Keratinocyte (primary cell): ENCODE measurements around the gene PLAAT4.

Source experiments
- EZH2 ChIP-seq: IDR thresholded peaks from one replicate; pipeline ENCODE4 v1.6.1; 2012; ENCODE audit warnings: inconsistent platforms, mild to moderate bottlenecking, low read length, moderate library complexity
- TF ChIP-seq, protein P1 (sequence below), 3 experiments: IDR thresholded peaks in 1 of 3; conservative IDR thresholded peaks in 1 of 3; optimal IDR thresholded peaks in 1 of 3; 2 replicates in 2 of 3; 3 replicates in 1 of 3; pipeline versions ENCODE3 to v1.5.1; 2011; ENCODE audit warnings: low read length in 3 of 3, mild to moderate bottlenecking in 3 of 3, moderate library complexity in 2 of 3, control low read depth in 1 of 3, inconsistent platforms in 1 of 3; ENCODE audit not compliant: insufficient read depth in 2 of 3; ENCODE audit errors: extremely low read depth in 1 of 3

DNA sequence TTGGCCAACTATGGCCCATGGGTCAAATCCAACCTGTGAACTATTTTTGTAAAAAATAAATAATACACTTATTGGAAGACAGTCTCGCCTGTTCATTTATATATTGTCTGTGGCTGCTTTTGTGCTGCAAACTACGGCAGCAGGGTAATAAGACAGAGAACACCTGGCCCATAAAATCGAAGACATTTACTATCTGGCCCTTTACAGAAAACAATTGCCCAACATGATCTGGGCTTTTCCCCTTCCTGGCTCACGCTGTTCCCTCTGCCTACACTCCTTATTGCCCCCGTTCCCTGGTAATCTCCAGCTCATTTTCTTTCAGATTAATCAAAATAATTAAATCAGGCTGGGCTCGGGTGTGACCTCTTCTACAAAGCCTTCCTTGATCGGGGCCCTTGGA is 21.0 kb downstream of the PLAAT4 start:
- TF ChIP-seq, protein P1, sequence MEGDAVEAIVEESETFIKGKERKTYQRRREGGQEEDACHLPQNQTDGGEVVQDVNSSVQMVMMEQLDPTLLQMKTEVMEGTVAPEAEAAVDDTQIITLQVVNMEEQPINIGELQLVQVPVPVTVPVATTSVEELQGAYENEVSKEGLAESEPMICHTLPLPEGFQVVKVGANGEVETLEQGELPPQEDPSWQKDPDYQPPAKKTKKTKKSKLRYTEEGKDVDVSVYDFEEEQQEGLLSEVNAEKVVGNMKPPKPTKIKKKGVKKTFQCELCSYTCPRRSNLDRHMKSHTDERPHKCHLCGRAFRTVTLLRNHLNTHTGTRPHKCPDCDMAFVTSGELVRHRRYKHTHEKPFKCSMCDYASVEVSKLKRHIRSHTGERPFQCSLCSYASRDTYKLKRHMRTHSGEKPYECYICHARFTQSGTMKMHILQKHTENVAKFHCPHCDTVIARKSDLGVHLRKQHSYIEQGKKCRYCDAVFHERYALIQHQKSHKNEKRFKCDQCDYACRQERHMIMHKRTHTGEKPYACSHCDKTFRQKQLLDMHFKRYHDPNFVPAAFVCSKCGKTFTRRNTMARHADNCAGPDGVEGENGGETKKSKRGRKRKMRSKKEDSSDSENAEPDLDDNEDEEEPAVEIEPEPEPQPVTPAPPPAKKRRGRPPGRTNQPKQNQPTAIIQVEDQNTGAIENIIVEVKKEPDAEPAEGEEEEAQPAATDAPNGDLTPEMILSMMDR (optimal IDR thresholded peaks at IDR 0.05 in 1 of 3, IDR thresholded peaks at IDR 0.05 in 1 of 3, conservative IDR thresholded peaks at IDR 0.05 in 1 of 3; ENCODE audit: extremely low read depth in 1 of 3, insufficient read depth in 2 of 3, low read length in 3 of 3) = no peak
- TF ChIP-seq EZH2 = no peak
